ENCODE measurements around the gene MAP4.

GRCh38 chr3:47954567-47954966 is 61.6 kb downstream of the MAP4 start:
- no peak for TF ChIP-seq EZH2 (IDR thresholded peaks at IDR 0.05; ENCODE audit: borderline replicate concordance, insufficient read depth, low read length, poor library complexity, severe bottlenecking)
- no peak for TF ChIP-seq MXI1 (conservative IDR thresholded peaks at IDR 0.05; ENCODE audit: poor library complexity, severe bottlenecking)
- no peak for TF ChIP-seq CTCF (IDR thresholded peaks at IDR 0.05; ENCODE audit: poor library complexity, severe bottlenecking)
- TF ChIP-seq TAF1 (IDR thresholded peaks at IDR 0.05; ENCODE audit: low read depth), result no peak
- no peak for TF ChIP-seq POLR2AphosphoS5 (IDR thresholded peaks at IDR 0.05)
- TF ChIP-seq EP300 (conservative IDR thresholded peaks at IDR 0.05; ENCODE audit: poor library complexity, severe bottlenecking), result no peak
- no peak for TF ChIP-seq RAD21 (conservative IDR thresholded peaks at IDR 0.05)
- TF ChIP-seq REST (IDR thresholded peaks at IDR 0.05; ENCODE audit: borderline replicate concordance), result no peak
- TF ChIP-seq SMC3 (conservative IDR thresholded peaks at IDR 0.05; ENCODE audit: poor library complexity), result no peak
